Testis (tissue), 3 donors: Measurements from ENCODE around the gene ADAMTS6. TPM values are rescaled to one million over a fixed set of nuclear protein-coding genes. Genes with fewer than 3 reads are reported as not detected.

Source experiments
- DNase-seq: peaks from one replicate; pipeline ENCODE4 v3.0.0-alpha.2; 2019
- H3K27ac ChIP-seq, 2 donors: fragments of 200-600 bp; sonication (generic); one replicate each; pipeline ENCODE4 v1.5.1; 2019
- H3K27me3 ChIP-seq: fragments of 200-600 bp; sonication (generic); one replicate; pipeline ENCODE4 v1.5.1; 2019
- H3K36me3 ChIP-seq: fragments of 200-600 bp; sonication (generic); one replicate; pipeline ENCODE4 v1.5.1; 2017; ENCODE audit warnings: low read depth; ENCODE audit errors: missing control alignments
- H3K4me1 ChIP-seq: fragments of 200-600 bp; sonication (generic); one replicate; pipeline ENCODE4 v1.5.1; 2019
- H3K4me3 ChIP-seq, 2 donors: fragments of 200-600 bp; sonication (generic); one replicate each; pipeline ENCODE4 v1.5.1; 2017 to 2019
- H3K9me3 ChIP-seq: fragments of 200-600 bp; sonication (generic); one replicate; pipeline ENCODE4 v1.5.1; 2017
- POLR2A ChIP-seq: fragments of 450-650 bp; IDR thresholded peaks from one replicate; pipeline ENCODE4 v1.6.1; 2017; ENCODE audit warnings: antibody characterized with exemption, mild to moderate bottlenecking, moderate library complexity
- WGBS, 2 donors: methylation state at CpG; one replicate each; pipeline ENCODE4 v1.1.5; 2018; 5-methylcytosine and 5-hydroxymethylcytosine counted together
- intact Hi-C: fragments of 100-400 bp; cut with DNase I; formaldehyde crosslinking; loops from one replicate; pipeline ENCODE4 v1.15.1; 2023; ENCODE audit warnings: low total_unique reads
- polyA plus RNA-seq: library from polyadenylated mRNA; stranded (reverse); fragments of 350-450 nt; fragmentation: Illumina TruSeq; extraction: RNeasy Lipid Tissue Mini Kit (QIAGEN cat#74804); gene quantifications from one replicate; pipeline ENCODE4 v1.2.3, GENCODE V29; 2014; ENCODE audit warnings: low read depth, low replicate concordance; ENCODE audit not compliant: insufficient read depth
- total RNA-seq, 2 donors: library from RNA; depleted of rRNA; stranded (reverse); fragments of >200 nt; gene quantifications; one replicate each; pipeline ENCODE4 v1.2.3, GENCODE V29; 2016
- TF ChIP-seq, protein P1 (sequence below), 3 experiments: fragments of 450-650 bp in 2 of 3; fragments of 200-600 bp in 1 of 3; sonication (generic) in 1 of 3; IDR thresholded peaks; one replicate each; pipeline ENCODE4 v1.5.1; 2016 to 2019; ENCODE audit warnings: antibody characterized with exemption in 3 of 3, mild to moderate bottlenecking in 2 of 3, moderate library complexity in 1 of 3

The ADAMTS6 gene
- total and polyA plus RNA-seq, 3 donors from 2014 or later = 4.1 to 43.1 (median 25.5) TPM

DNA sequence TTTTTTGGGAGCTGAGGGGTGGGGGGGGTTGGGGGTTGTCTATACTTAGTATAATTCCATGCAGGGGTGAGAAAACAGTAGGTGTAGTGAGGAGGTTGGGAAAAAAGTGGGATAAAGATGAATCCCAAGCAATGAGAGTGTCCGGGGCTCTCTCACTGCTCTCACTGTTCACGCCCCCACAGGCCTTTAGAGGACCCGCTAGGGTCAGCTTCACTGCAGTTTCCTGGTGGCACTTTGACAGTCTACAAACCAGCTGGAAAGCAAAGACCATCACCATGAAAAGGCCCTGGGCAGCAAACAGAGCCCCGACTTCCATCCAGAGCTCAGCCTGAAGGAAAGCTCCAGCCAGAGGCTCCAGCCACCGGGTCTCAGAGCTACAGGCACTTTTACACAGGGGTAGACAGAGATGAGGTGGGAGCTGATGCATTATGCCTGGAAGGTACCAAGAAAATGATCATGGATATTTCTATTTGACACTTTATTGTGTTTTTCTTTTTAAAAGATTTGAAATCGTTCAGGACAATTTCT, 355.1 kb downstream of the ADAMTS6 start:
- H3K9me3 ChIP-seq = no peaks in the 10 kb centered on the region
- no peaks in the 10 kb centered on the region for H3K36me3 ChIP-seq
- H3K27me3 ChIP-seq = no peaks in the 10 kb centered on the region
- no peak overlapping the region for H3K27ac ChIP-seq
- no peak overlapping the region for H3K4me3 ChIP-seq
- intact Hi-C loops = no loop called here
- H3K4me1 ChIP-seq = no peaks in the 10 kb centered on the region
- no peak for TF ChIP-seq POLR2A
- TF ChIP-seq, protein P1, sequence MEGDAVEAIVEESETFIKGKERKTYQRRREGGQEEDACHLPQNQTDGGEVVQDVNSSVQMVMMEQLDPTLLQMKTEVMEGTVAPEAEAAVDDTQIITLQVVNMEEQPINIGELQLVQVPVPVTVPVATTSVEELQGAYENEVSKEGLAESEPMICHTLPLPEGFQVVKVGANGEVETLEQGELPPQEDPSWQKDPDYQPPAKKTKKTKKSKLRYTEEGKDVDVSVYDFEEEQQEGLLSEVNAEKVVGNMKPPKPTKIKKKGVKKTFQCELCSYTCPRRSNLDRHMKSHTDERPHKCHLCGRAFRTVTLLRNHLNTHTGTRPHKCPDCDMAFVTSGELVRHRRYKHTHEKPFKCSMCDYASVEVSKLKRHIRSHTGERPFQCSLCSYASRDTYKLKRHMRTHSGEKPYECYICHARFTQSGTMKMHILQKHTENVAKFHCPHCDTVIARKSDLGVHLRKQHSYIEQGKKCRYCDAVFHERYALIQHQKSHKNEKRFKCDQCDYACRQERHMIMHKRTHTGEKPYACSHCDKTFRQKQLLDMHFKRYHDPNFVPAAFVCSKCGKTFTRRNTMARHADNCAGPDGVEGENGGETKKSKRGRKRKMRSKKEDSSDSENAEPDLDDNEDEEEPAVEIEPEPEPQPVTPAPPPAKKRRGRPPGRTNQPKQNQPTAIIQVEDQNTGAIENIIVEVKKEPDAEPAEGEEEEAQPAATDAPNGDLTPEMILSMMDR (IDR thresholded peaks at IDR 0.05) = no peak
- WGBS, 2 donors = 80 to 91% methylated on average over 6 of the region's 6 CpGs
- DNase-seq = no peak

DNA sequence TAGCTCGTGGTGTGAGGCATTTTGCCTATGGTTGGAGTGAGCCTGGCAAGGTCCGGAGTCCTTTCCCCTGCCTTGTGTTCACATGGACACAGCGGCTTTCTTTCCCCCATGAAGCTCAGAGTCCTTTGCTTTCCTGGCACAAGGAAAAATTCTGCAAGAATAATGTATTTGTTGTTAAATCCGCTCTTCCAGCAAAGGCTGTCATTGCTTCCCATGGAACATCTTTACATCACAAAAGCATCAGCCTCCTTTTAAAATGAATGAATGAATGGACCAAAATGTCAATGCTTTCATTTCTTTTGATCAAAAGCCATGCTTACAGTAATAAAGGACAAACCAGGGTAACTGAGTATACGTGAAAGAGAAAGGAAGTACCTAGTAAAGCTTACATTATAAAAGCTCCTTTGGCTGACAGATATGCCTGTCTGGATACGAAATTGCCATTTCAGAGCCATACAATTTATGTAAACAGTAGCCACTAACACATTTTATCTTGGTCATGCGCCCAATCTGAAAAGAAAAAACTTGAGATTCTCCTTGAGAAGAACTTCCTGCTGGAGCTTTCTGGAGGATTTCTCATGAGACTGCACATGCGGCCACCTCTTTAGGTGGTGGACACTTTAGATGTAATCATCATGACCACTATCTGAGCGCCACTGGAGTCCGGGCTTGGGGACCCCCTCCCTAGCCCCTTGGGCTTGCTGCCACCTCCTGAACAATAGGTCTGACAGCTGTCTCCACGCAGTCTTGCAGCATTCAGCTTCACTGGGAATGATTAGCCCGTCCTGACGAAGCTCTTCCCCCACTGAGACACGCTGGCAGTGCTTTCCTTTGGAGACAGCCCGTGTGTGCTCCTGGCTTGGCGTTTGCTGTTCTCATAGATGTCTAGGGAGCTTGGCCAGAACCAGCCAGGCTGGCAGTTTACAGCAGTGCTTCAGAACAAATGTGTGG, 355.9 kb downstream of the ADAMTS6 start:
- intact Hi-C loops = no loop called here
- H3K27me3 ChIP-seq = no peaks in the 10 kb centered on the region
- no peak for DNase-seq
- TF ChIP-seq, protein P1 (IDR thresholded peaks at IDR 0.05) = no peak
- TF ChIP-seq POLR2A = no peak
- H3K4me1 ChIP-seq = no peaks in the 10 kb centered on the region
- H3K9me3 ChIP-seq = no peaks in the 10 kb centered on the region
- WGBS, 2 donors = 62 to 74% methylated on average over 16 of the region's 16 CpGs
- H3K4me3 ChIP-seq = no peak overlapping the region
- no peaks in the 10 kb centered on the region for H3K36me3 ChIP-seq
- H3K27ac ChIP-seq = no peak overlapping the region

DNA sequence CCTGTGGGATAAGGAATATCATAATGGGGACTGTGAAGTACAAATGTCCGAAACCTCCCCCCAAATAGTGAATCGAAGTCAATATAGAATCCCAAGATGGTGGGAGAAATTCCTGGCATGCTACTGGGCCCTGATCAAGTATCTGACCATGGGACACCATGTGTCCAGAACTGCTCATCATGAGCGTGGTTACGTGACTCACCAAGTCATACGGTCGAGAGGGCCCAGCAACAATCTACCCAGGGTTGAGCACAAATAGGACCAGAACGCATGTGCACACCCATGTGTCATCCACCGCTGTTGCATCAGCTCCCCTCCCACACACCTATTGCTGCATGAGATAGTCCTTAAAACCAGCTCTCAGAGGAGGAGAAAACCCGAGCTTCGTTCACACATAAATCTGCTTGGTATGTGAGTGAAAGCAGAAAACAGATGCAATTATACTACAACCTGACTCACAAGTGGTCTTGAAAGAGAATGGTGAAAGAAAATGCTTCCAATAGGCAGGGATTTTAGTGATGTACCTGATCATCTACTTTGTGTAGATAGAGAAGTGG, 359.8 kb downstream of the ADAMTS6 start:
- Histone ChIP-seq H3K27ac (no peak overlapping the region), H3K36me3 (no peaks in the 10 kb centered on the region), H3K4me1 (no peaks in the 10 kb centered on the region), H3K27me3 (no peaks in the 10 kb centered on the region), H3K9me3 (no peaks in the 10 kb centered on the region), H3K4me3 (no peak overlapping the region)
- intact Hi-C loops = no loop called here
- no peak for DNase-seq
- TF ChIP-seq, protein P1 (IDR thresholded peaks at IDR 0.05) = no peak
- TF ChIP-seq POLR2A = no peak
- WGBS, 2 donors = 94 to 95% methylated on average over 10 of the region's 10 CpGs

DNA sequence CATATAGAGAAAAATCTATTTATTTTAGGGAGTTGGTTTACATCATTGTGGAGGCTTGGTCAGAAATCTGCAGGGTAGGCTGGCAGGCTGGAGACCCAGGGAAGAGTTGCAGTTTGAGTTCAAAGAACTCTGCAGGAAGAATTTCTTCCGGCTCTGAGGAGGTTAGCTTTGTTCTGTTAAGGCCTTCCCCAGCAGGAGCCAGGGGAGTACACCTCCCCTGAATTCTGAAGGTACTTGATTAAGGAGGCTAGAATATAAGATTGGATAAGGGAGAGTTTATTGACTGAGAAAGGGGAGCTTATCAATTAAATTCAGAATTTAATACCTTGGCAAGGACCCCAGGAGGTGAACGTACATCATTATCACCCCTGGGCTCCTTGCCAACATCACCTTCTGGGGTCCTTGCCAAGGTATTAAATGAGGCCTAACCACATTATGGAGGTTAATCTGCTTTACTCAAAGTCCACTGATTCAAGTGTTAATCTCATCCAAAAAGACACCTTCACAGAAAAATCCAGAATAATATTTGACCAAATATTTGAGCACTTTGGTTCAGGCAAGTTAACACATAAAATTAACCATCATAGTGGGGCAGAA, 361.3 kb downstream of the ADAMTS6 start:
- no peaks in the 10 kb centered on the region for H3K36me3 ChIP-seq
- no peak overlapping the region for H3K4me3 ChIP-seq
- no peaks in the 10 kb centered on the region for H3K27me3 ChIP-seq
- no peak for DNase-seq
- no peak overlapping the region for H3K27ac ChIP-seq
- WGBS, 2 donors = 46 to 63% methylated on average over 2 of the region's 2 CpGs
- H3K4me1 ChIP-seq = no peaks in the 10 kb centered on the region
- H3K9me3 ChIP-seq = no peaks in the 10 kb centered on the region
- TF ChIP-seq, protein P1 (IDR thresholded peaks at IDR 0.05) = no peak
- TF ChIP-seq POLR2A = no peak
- intact Hi-C loops = no loop called here
